HEK293 (cell line): ENCODE results near the gene MICAL3.

Experiments
- CTCF ChIA-PET: fragments of 350-600 bp; formaldehyde crosslinking; extraction: SDS; loops from one replicate; lab custom pipeline; 2021; ENCODE audit warnings: antibody characterized with exemption; lab: Yijun Ruan, JAX
- POLR2A ChIA-PET: fragments of 300-600 bp; formaldehyde crosslinking; extraction: SDS; loops from one replicate; lab custom pipeline; 2020; ENCODE audit warnings: antibody characterized with exemption, inconsistent platforms; lab: Yijun Ruan, JAX
- H3K27ac ChIP-seq: fragments of 200-500 bp; sonication (Bioruptor generic); 2 replicates; pipeline ENCODE4 v1.5.1; 2014; ENCODE audit warnings: low read depth, low read length, control low read depth, inconsistent platforms; ENCODE audit errors: extremely low read depth
- H3K36me3 ChIP-seq, 2 experiments: fragments of 200-500 bp in 1 of 2; sonication (Bioruptor generic) in 1 of 2; 1 replicate in 1 of 2; 2 replicates in 1 of 2; pipeline ENCODE4 v1.5.1; 2014 to 2017; ENCODE audit warnings: inconsistent platforms in 2 of 2, low read length in 2 of 2; ENCODE audit not compliant: control insufficient read depth in 2 of 2, insufficient read depth in 1 of 2
- H3K4me1 ChIP-seq: fragments of 200-500 bp; sonication (Bioruptor generic); 2 replicates; pipeline ENCODE4 v1.5.1; 2014; ENCODE audit warnings: mild to moderate bottlenecking, low read length, inconsistent platforms; ENCODE audit not compliant: control insufficient read depth, insufficient read depth
- H3K4me3 ChIP-seq: 2 replicates; pipeline ENCODE4 v1.5.1; 2011; ENCODE audit warnings: low read depth, mild to moderate bottlenecking, control low read depth, low read length, moderate library complexity
- H3K9me3 ChIP-seq: fragments of 200-500 bp; sonication (Bioruptor generic); 2 replicates; pipeline ENCODE4 v1.5.1; 2014; ENCODE audit warnings: low read depth, low read length, inconsistent platforms; ENCODE audit not compliant: control insufficient read depth, insufficient read depth
- BCL11B ChIP-seq: fragments of 450-650 bp; formaldehyde crosslinking; IDR thresholded peaks from 2 replicates; pipeline ENCODE4 v1.5.1; 2016; ENCODE audit warnings: low read depth, missing biosample characterization, missing genetic modification characterization
- EGR2 ChIP-seq: fragments of 450-650 bp; formaldehyde crosslinking; IDR thresholded peaks from 2 replicates; pipeline ENCODE4 v1.5.1; 2016; ENCODE audit warnings: low read depth, missing biosample characterization, missing genetic modification characterization
- HIC1 ChIP-seq: fragments of 450-650 bp; formaldehyde crosslinking; IDR thresholded peaks from 2 replicates; pipeline ENCODE4 v1.5.1; 2016; ENCODE audit warnings: missing biosample characterization, missing genetic modification characterization
- IKZF3 ChIP-seq: fragments of 450-650 bp; IDR thresholded peaks from 2 replicates; pipeline ENCODE4 v1.5.0; 2018; ENCODE audit warnings: missing biosample characterization, mild to moderate bottlenecking, missing genetic modification characterization, moderate library complexity
- KLF17 ChIP-seq: fragments of 450-650 bp; formaldehyde crosslinking; IDR thresholded peaks from 2 replicates; pipeline ENCODE4 v1.5.1; 2016; ENCODE audit warnings: missing biosample characterization, missing genetic modification characterization
- MZF1 ChIP-seq: fragments of 450-650 bp; formaldehyde crosslinking; IDR thresholded peaks from 2 replicates; pipeline ENCODE4 v1.5.1; 2017; ENCODE audit warnings: missing biosample characterization, missing genetic modification characterization, borderline replicate concordance
- RBAK ChIP-seq: fragments of 450-650 bp; formaldehyde crosslinking; IDR thresholded peaks from 2 replicates; pipeline ENCODE4 v1.5.1; 2016; ENCODE audit warnings: missing biosample characterization, missing genetic modification characterization
- SCRT1 ChIP-seq: fragments of 450-650 bp; formaldehyde crosslinking; IDR thresholded peaks from 2 replicates; pipeline ENCODE4 v1.5.1; 2016; ENCODE audit warnings: missing biosample characterization, missing genetic modification characterization, borderline replicate concordance
- SCRT2 ChIP-seq: fragments of 450-650 bp; formaldehyde crosslinking; IDR thresholded peaks from 2 replicates; pipeline ENCODE4 v1.5.1; 2016; ENCODE audit warnings: missing biosample characterization, missing genetic modification characterization
- ZFP3 ChIP-seq: fragments of 450-650 bp; formaldehyde crosslinking; IDR thresholded peaks from 2 replicates; pipeline ENCODE4 v1.5.1; 2016; ENCODE audit warnings: low read depth, missing biosample characterization, missing genetic modification characterization
- ZNF23 ChIP-seq: fragments of 450-650 bp; formaldehyde crosslinking; IDR thresholded peaks from 2 replicates; pipeline ENCODE4 v1.5.1; 2016; ENCODE audit warnings: missing biosample characterization, missing genetic modification characterization, borderline replicate concordance
- ZNF335 ChIP-seq: fragments of 450-650 bp; formaldehyde crosslinking; conservative IDR thresholded peaks from 2 replicates; pipeline ENCODE4 v1.5.1; 2016; ENCODE audit warnings: missing biosample characterization, missing genetic modification characterization
- ZNF37A ChIP-seq: fragments of 450-650 bp; IDR thresholded peaks from 2 replicates; pipeline ENCODE4 v1.5.1; 2018; ENCODE audit warnings: missing biosample characterization, missing genetic modification characterization
- ZNF398 ChIP-seq: fragments of 450-650 bp; formaldehyde crosslinking; IDR thresholded peaks from 2 replicates; pipeline ENCODE4 v1.5.1; 2017; ENCODE audit warnings: missing biosample characterization, missing genetic modification characterization
- ZNF473 ChIP-seq: fragments of 450-650 bp; formaldehyde crosslinking; IDR thresholded peaks from 2 replicates; pipeline ENCODE4 v1.5.1; 2017; ENCODE audit warnings: missing biosample characterization, missing genetic modification characterization
- ZNF571 ChIP-seq: fragments of 450-650 bp; formaldehyde crosslinking; IDR thresholded peaks from 2 replicates; pipeline ENCODE4 v1.5.0; 2017; ENCODE audit warnings: missing biosample characterization, missing genetic modification characterization
- ZNF624 ChIP-seq: fragments of 450-650 bp; formaldehyde crosslinking; IDR thresholded peaks from 2 replicates; pipeline ENCODE4 v1.5.1; 2017; ENCODE audit warnings: missing biosample characterization, missing genetic modification characterization
- ZNF645 ChIP-seq: fragments of 450-650 bp; formaldehyde crosslinking; IDR thresholded peaks from 2 replicates; pipeline ENCODE4; 2016; ENCODE audit warnings: missing biosample characterization, missing genetic modification characterization

The MICAL3 gene

GRCh38 chr22:17972385-17973191 lies 51.8 kb downstream of the MICAL3 start:
- Histone ChIP-seq H3K36me3 (peaks cover 3 to 5% of the 10 kb centered on the region in 2 experiments; a peak in 2 of 3 replicates), H3K9me3 (no peaks in the 10 kb centered on the region), H3K4me3 (no peak overlapping the region), H3K4me1 (peaks cover 9% of the 10 kb centered on the region), H3K27ac (no peak overlapping the region)
- TF ChIP-seq SCRT2 (tag by site-specific recombination): peak; percentile 93
- TF ChIP-seq IKZF3 (tag by site-specific recombination): peak; percentile 36; the same call in 1 of the 2 replicates
- TF ChIP-seq ZNF571: no peak
- TF ChIP-seq ZNF335 (tag by site-specific recombination): no peak
- peak; percentile 56 for TF ChIP-seq EGR2 (tag by site-specific recombination)
- TF ChIP-seq KLF17 (tag by site-specific recombination): 0 out of 2 replicates have a peak, but pooled peaks have one; percentile 18
- TF ChIP-seq HIC1 (tag by site-specific recombination): peak; percentile 73
- no peak for TF ChIP-seq MZF1 (tag by site-specific recombination)
- no peak for TF ChIP-seq ZNF473 (tag by site-specific recombination)
- no peak for TF ChIP-seq ZNF398 (tag by site-specific recombination)
- no peak for TF ChIP-seq ZNF645
- TF ChIP-seq SCRT1 (tag by site-specific recombination): peak; percentile 86; the same call in 1 of the 2 replicates
- CTCF ChIA-PET: interaction anchor here (0.6 to 0.7 kb wide), 2 partner anchors 26 to 81 kb away, joined by 3 read pairs; no protein-coding TSS in a partner anchor
- POLR2A ChIA-PET: interaction anchor here (1.4 kb wide), 1 partner anchor 104 kb away, joined by 3 read pairs; no protein-coding TSS in a partner anchor

- TF ChIP-seq ZNF624 (tag by site-specific recombination) (no peak), RBAK (tag by site-specific recombination) (no peak), ZFP3 (tag by site-specific recombination) (no peak), BCL11B (tag by site-specific recombination) (no peak), ZNF23 (tag by site-specific recombination) (no peak), ZNF37A (tag by site-specific recombination) (no peak)
- H3K36me3 ChIP-seq: peaks cover 3 to 5% of the 10 kb centered on the region in 2 experiments; a peak in 2 of 3 replicates
- POLR2A ChIA-PET: interaction anchor here (1.4 kb wide), 1 partner anchor 105 kb away, joined by 3 read pairs; no protein-coding TSS in a partner anchor
- H3K4me1 ChIP-seq: peaks cover 9% of the 10 kb centered on the region
- no peak overlapping the region for H3K4me3 ChIP-seq
- 0 out of 2 replicates have a peak overlapping the region, but pooled peaks have one; percentile 1 for H3K27ac ChIP-seq
- H3K9me3 ChIP-seq: no peaks in the 10 kb centered on the region
- CTCF ChIA-PET: interaction anchor here (0.7 kb wide), 1 partner anchor 27 kb away, joined by 3 read pairs; no protein-coding TSS in a partner anchor
These were observed 52.6 kb downstream of the MICAL3 start for GRCh38 chr22:17971711-17972110.
